ENCODE data around the gene SERTAD4.
A peak's percentile ranks its signal among the peaks of the same experiment; 100 is the strongest.

SERTAD4 gene

DNA sequence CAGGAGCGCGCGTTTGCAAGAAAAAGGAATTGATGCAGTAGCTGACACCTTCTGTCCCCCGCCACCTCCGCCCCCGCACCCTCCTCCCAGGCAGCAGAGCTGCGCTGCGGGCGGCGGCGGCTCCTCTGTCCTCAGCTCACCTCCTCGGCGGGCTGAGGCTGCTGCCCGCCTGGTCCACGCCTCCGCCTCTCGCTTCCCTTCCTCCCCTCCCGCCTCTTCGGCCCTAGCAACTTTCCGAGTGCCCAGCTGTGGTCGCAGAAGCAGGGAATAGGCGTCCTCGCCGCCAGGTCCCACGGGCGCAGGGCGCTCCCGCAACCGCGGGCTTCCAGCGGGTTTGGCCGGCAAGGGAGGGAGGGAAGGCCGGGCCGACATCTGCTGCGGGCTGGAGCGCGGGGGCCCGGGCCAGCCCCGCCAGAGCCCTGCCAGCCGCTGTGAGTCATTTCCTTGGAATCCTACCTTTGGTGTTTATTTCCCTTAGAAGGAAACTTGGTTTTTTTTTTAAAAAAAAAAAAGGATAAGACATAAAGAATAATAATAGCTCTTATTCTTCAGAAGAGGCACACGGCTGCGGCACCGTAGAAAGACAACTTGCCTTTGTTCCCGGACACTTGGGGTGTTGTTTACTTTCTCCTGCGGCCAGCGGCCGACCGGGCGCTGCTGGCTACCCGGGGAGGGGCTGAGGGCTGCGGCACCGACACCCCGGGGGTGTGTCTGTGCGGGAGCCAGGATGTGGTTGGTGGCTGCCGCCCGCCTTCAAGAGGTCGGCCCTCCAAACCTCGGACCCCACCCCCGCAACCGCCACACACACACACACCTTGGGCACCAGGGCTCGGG, 1.1 kb downstream of the SERTAD4 start:
- DNase-seq = peak in 1 of 2 experiments; percentile 48

GRCh38 chr1:210234329-210234757, 1.7 kb downstream of the SERTAD4 start:
- DNase-seq = peak in 1 of 2 experiments; percentile 13

- DNase-seq = no peak
These were observed 2.9 kb downstream of the SERTAD4 start for GRCh38 chr1:210235363-210236053.

DNA sequence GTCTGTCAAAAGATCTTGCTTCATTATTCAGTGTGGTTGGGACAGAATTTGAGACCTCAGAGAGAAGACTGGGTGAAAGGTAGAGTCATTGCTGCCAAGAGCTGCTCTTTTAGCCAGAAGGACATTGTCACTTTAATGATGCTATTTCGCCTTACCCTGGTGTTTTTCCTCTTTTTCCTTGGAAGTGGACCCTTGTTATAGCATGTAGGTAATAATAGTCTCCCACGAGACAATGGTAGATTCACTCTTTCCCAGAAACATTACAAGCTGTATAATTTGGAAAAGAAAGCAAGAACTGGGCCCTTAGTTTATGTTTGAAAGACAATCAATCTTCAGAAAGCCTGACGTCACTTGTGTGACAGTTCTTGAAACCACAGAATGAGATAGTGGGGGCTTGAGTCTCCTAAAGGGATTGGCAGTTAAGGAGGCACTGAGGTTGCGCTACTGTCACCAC, 3.8 kb downstream of the SERTAD4 start:
- DNase-seq = no peak

DNA sequence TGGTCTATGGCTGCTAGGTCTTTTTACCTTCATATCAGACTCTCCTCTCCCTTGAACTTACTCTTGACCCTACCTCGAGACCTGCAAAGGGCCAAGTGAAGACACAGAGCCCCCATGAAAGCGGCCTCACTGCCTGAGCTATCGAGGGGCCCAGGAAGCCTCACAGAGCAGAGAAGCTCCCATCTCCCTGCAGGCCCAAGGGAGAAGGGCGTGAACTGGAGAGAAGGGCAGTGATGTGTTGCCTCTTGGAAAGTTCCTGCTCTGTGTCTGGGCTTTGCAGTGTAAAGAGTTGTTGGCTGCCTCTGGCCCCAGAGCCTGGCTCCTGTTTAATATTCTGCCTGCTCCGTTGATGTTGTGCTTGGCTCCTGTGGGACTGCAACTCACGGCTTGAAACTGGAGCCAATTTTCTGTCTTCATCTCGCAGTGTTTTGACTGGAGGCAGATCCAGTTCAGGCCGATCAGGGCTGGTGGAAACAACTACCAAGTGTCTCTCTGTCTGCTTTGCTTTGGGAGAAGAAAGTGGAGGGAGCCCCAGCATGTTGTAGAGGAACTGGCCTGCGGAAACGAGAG, 4.3 kb downstream of the SERTAD4 start:
- no peak for DNase-seq

DNA sequence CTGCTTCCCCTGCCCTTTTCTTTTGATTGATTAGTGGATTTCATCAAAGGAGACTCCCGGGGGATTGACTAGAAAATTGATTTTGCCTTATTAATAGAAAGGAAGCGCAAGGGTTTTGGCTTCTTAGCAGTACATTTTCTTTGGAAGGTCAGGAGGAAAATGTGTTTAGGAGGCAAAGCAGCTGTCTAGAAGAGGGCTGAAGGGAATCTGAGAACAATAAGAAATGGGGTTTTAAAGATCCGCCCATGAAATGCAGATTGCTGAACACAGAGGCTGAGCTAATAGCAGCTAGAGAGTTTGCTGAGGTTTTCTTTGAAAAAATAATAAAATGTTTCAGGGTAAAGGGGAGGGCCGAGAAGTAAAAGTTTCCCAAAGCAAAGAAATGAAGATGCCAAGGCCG, 4.9 kb downstream of the SERTAD4 start:
- no peak for DNase-seq

- no peak for DNase-seq
These were observed 5.4 kb downstream of the SERTAD4 start for GRCh38 chr1:210237981-210238380.

- DNase-seq = peak in 1 of 2 experiments; percentile 18
These were observed 6.9 kb downstream of the SERTAD4 start for GRCh38 chr1:210239349-210240111.

GRCh38 chr1:210241121-210241520, 8.5 kb downstream of the SERTAD4 start:
- DNase-seq = no peak

- no peak for DNase-seq
These were observed 12.3 kb downstream of the SERTAD4 start for GRCh38 chr1:210244746-210245367.

- DNase-seq = no peak
These were observed 13.9 kb downstream of the SERTAD4 start for GRCh38 chr1:210246447-210246846.

GRCh38 chr1:210248341-210248740, 15.7 kb downstream of the SERTAD4 start:
- no peak for DNase-seq

DNA sequence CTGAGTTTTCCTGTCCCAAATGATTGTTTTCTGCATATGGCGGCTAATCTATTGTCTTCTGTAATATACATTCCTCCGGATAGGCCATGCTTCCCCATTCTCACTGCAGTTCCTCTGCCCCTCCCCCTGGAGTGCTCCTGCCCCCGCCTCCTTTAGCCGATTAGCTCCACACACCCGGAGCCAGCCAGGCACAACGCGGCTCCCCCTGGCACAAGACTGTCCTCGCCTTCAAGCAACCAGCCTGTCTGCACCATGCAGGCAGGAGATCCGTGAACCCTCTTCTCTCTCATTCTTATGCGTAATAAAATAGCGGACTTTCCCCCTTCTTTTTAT, 18.0 kb downstream of the SERTAD4 start:
- peak; percentile 60 to 77 for DNase-seq

GRCh38 chr1:210250998-210251679, 18.5 kb downstream of the SERTAD4 start:
- peak; percentile 85 to 92 for DNase-seq

- peak in 1 of 2 experiments; percentile 33 for DNase-seq
These were observed 19.3 kb downstream of the SERTAD4 start for GRCh38 chr1:210251680-210252490.

- peak in 1 of 2 experiments; percentile 33 for DNase-seq
These were observed 20.0 kb downstream of the SERTAD4 start for GRCh38 chr1:210252621-210253051.

- no peak for DNase-seq
These were observed 21.7 kb downstream of the SERTAD4 start for GRCh38 chr1:210254298-210254697.

- DNase-seq = no peak
These were observed 25.3 kb downstream of the SERTAD4 start for GRCh38 chr1:210257698-210258529.

DNA sequence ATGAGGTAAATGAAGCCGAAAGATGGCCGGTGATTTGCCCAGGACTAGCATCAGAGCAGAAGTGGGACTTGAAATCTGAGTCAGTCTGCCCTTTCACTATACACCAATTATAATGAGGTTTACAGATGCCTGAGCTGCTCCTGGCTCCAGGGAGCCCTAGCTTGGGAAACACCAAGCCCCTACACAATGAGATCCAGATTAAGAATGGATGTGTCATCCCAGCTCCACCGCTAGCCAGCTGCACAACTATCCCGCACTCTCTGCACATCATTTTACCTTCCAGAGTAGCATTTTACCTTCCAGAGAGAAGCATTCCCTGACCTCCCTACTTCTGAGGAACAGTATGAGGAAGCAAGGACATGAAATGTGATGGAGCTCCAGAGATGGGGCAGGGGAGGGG, 27.0 kb downstream of the SERTAD4 start:
- DNase-seq = no peak

GRCh38 chr1:210260096-210260495, 27.5 kb downstream of the SERTAD4 start:
- peak in 1 of 2 experiments; percentile 7 for DNase-seq
